HepG2 (cell line): ENCODE measurements around the gene ITPR1. TPM values are rescaled to one million over a fixed set of nuclear protein-coding genes. Genes with fewer than 3 reads are reported as not detected.
A peak's percentile ranks its signal among the peaks of the same experiment; 100 is the strongest.

Experiments
- ATAC-seq: fragments of 200-7000 bp; cut with Tn5 transposase; 3 replicates; pipeline ENCODE4 v1.9.1; 2020; ENCODE audit warnings: mild to moderate bottlenecking, moderate library complexity
- BruUV-seq: library from RNA; stranded (reverse); fragments of 400-500 nt; replicated peaks from 2 replicates; lab custom pipeline; 2021; lab: Mats Ljungman, UMichigan
- CTCF ChIA-PET: fragments of 300-600 bp; formaldehyde crosslinking; extraction: SDS; loops from one replicate; lab custom pipeline; 2021; ENCODE audit warnings: low total read pairs, inconsistent platforms, low intra/inter-chr PET ratio; lab: Yijun Ruan, JAX
- POLR2A ChIA-PET: fragments of 350-600 bp; sonication (Branson Sonifier 250); formaldehyde crosslinking; loops from one replicate; lab custom pipeline; 2020; ENCODE audit warnings: antibody characterized with exemption, inconsistent platforms; lab: Yijun Ruan, JAX
- DNase-seq: peaks from one replicate; pipeline ENCODE4 v3.0.0-alpha.2; 2015; ENCODE audit warnings: low spot score
- FAIRE-seq: peaks from 3 replicates; lab custom pipeline; 2011; peaks lifted over from hg19 to GRCh38; lab: Jason Lieb, UNC
- H2AFZ ChIP-seq: one replicate; pipeline ENCODE4 v1.6.1; 2011; ENCODE audit warnings: low read length, inconsistent platforms
- H3K27ac ChIP-seq: fragments of 300-600 bp; 3 replicates; pipeline ENCODE4 v1.8.0; 2011; ENCODE audit warnings: mixed run types, mild to moderate bottlenecking, mixed read lengths, low read length, inconsistent platforms; ENCODE audit not compliant: insufficient read depth; ENCODE audit errors: extremely low read length
- H3K27me3 ChIP-seq, 2 experiments: fragments of 200-600 bp in 1 of 2; 2 replicates in 1 of 2; 3 replicates in 1 of 2; pipeline versions ENCODE4 v1.6.0 to v1.8.0; 2011; ENCODE audit warnings: low read length in 2 of 2, mild to moderate bottlenecking in 2 of 2, moderate library complexity in 2 of 2, inconsistent platforms in 1 of 2; ENCODE audit not compliant: insufficient read depth in 2 of 2, control insufficient read depth in 1 of 2
- H3K36me3 ChIP-seq, 2 experiments: fragments of 200-600 bp in 1 of 2; replicated peaks in 1 of 2; 2 replicates in 1 of 2; 3 replicates in 1 of 2; pipeline versions ENCODE4 v1.5.1 to v1.8.0; 2011; ENCODE audit warnings: low read length in 2 of 2, inconsistent platforms in 1 of 2; ENCODE audit not compliant: insufficient read depth in 2 of 2, control insufficient read depth in 1 of 2
- H3K4me1 ChIP-seq: 2 replicates; pipeline ENCODE4 v1.5.1; 2012; ENCODE audit warnings: low read length, inconsistent platforms; ENCODE audit not compliant: insufficient read depth
- H3K4me2 ChIP-seq: 2 replicates; pipeline ENCODE4 v1.6.0; 2011; ENCODE audit warnings: low read depth, low read length, inconsistent platforms
- H3K4me3 ChIP-seq, 3 experiments: fragments of 200-600 bp in 1 of 3; sonication (generic), shearing (Covaris generic) in 1 of 3; replicated peaks in 1 of 3; 2 replicates each; pipeline ENCODE4 v1.5.1; 2011 to 2016; ENCODE audit warnings: low read length in 3 of 3, inconsistent platforms in 2 of 3, low read depth in 2 of 3, mild to moderate bottlenecking in 2 of 3, control low read depth in 1 of 3, mixed read lengths in 1 of 3; ENCODE audit not compliant: insufficient read depth in 1 of 3
- H3K79me2 ChIP-seq: one replicate; pipeline ENCODE4 v1.6.1; 2011; ENCODE audit warnings: low read length, inconsistent platforms; ENCODE audit not compliant: insufficient read depth
- H3K9ac ChIP-seq: 2 replicates; pipeline ENCODE4 v1.6.0; 2011; ENCODE audit warnings: mild to moderate bottlenecking, low read depth, low read length, inconsistent platforms; ENCODE audit not compliant: insufficient read depth
- H3K9me3 ChIP-seq: 2 replicates; pipeline ENCODE4 v1.5.1; 2012; ENCODE audit warnings: mild to moderate bottlenecking, low read length
- H4K20me1 ChIP-seq: 2 replicates; pipeline ENCODE4 v1.6.0; 2011; ENCODE audit warnings: inconsistent platforms, mild to moderate bottlenecking, low read length, moderate library complexity; ENCODE audit not compliant: insufficient read depth
- ATF4 ChIP-seq, 2 experiments: fragments of 450-650 bp in 1 of 2; sonication (generic) in 1 of 2; formaldehyde crosslinking; IDR thresholded peaks; 2 replicates each; pipeline versions ENCODE4 v1.5.0 to v1.8.0; 2020 to 2022; ENCODE audit warnings: mild to moderate bottlenecking in 1 of 2, missing genetic modification reagents in 1 of 2
- HMG20B ChIP-seq: conservative IDR thresholded peaks from 2 replicates; pipeline ENCODE4 v1.6.1; 2016; ENCODE audit warnings: missing genetic modification reagents, missing compliant biosample characterization
- TFDP2 ChIP-seq: sonication (generic); formaldehyde crosslinking; IDR thresholded peaks from 2 replicates; pipeline ENCODE4 v1.4.0; 2020; ENCODE audit warnings: missing genetic modification reagents
- WGBS: methylation state at CpG from one replicate; pipeline ENCODE4 v1.1.6; 2017; ENCODE audit warnings: low lambda C conversion rate; 5-methylcytosine and 5-hydroxymethylcytosine counted together
- in situ Hi-C: cut with HindIII; loops from 2 replicates; pipeline ENCODE4 v1.10.0; 2017; ENCODE audit warnings: low pct_unique_long_range_greater_than_20kb; ENCODE audit not compliant: extremely low pct_ligation_motif_present
- intact Hi-C: fragments of 100-400 bp; cut with micrococcal nuclease; formaldehyde crosslinking; loops from one replicate; pipeline ENCODE4 v1.10.0; 2022; ENCODE audit not compliant: unreplicated experiment
- polyA plus RNA-seq, 8 experiments: library from polyadenylated mRNA; depleted of rRNA in 3 of 8; stranded (reverse) in 7 of 8; unstranded in 1 of 8; fragments of >200 nt; fragmentation: Illumina TruSeq in 4 of 8; extraction: Trizol in 4 of 8; gene quantifications; 2 replicates each; pipeline versions ENCODE4 v1.2.1 to v1.2.3, GENCODE V29; 2011 to 2016; ENCODE audit warnings: low read depth in 4 of 8, missing spikeins in 1 of 8, mixed read lengths in 1 of 8; ENCODE audit not compliant: insufficient read depth in 1 of 8
- total RNA-seq, 5 experiments: library from RNA; depleted of rRNA; stranded (reverse); fragments of >200 nt; fragmentation: Illumina TruSeq; extraction: Trizol; gene quantifications; 2 replicates each; pipeline ENCODE4 v1.2.3, GENCODE V29; 2016; ENCODE audit warnings: low read depth in 1 of 5
- TF ChIP-seq, protein P1 (sequence below): sonication (generic); formaldehyde crosslinking; IDR thresholded peaks from 2 replicates; pipeline ENCODE4 v1.8.0; 2022; ENCODE audit warnings: missing genetic modification reagents, mild to moderate bottlenecking, moderate library complexity, borderline replicate concordance
- TF ChIP-seq, protein P2 (sequence below): sonication (generic); formaldehyde crosslinking; IDR thresholded peaks from 2 replicates; pipeline ENCODE4 v1.4.0; 2020; ENCODE audit warnings: mild to moderate bottlenecking, missing genetic modification reagents

ITPR1 gene
- total and polyA plus RNA-seq, 2 of the 13 experiments (the other 11 are each of a cell fraction or from before 2014, with no cell fraction given) = 10.0 to 11.4 TPM

DNA sequence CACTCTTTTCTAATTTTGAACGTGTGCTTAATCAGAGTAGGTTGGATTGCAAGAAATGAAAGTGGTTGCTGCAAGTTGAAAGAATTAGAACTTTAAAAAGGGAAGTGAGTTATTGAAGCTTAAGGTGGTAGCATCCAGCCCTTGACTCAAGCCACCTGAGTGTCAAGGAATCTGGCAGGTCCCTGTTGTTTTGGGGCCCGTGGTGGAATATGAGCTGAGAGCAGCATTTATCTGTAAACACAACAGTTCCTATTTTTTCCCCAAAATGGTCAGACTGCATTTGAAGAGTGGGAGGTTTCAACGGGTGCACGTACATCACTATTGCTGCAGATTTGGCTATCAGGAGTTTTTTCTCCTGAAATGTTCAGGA lies 1.7 kb downstream of the ITPR1 start (continued):
- TF ChIP-seq, protein P1, sequence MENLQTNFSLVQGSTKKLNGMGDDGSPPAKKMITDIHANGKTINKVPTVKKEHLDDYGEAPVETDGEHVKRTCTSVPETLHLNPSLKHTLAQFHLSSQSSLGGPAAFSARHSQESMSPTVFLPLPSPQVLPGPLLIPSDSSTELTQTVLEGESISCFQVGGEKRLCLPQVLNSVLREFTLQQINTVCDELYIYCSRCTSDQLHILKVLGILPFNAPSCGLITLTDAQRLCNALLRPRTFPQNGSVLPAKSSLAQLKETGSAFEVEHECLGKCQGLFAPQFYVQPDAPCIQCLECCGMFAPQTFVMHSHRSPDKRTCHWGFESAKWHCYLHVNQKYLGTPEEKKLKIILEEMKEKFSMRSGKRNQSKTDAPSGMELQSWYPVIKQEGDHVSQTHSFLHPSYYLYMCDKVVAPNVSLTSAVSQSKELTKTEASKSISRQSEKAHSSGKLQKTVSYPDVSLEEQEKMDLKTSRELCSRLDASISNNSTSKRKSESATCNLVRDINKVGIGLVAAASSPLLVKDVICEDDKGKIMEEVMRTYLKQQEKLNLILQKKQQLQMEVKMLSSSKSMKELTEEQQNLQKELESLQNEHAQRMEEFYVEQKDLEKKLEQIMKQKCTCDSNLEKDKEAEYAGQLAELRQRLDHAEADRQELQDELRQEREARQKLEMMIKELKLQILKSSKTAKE (CRISPR knock-in tag) = no peak

DNA sequence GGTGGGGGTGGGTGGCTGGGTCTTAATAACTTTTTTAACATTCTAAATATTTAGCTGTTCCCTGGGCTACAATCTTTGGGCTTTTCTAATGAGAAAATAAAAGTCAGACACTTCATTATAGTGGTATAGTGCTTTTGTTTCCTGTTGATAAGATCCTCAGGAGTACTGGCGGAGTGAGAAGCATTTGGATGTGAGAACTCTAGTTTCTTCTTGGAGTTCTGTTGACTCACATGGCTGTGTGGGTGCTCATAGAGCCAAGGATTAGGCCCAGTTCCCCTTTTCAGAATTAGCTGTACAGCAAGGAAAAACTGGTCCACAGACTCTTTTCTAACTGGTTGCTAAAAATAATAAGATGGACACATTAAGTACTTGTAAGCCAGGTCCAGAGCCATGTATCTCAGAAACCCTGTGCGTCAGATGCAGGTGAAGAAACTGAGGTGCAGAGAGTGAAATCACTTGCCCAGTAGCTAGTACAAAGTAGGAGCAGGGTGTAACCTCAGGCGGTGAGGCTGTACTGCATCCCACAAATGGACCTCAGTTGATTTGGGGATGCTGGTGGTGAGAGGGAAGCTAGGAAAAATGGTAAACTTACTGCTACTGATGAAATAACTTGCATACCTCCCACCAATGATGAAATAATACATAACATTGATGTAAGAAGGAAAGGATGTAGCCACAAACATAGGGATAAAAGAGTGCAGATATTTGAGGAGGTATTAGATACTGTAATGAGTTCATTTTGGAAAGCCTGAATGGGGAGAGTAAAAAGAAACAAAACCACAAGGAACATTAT lies 2.3 kb downstream of the ITPR1 start:
- Histone ChIP-seq H3K27ac (no peak overlapping the region), H3K9ac (no peak overlapping the region), H2AFZ (no peak overlapping the region), H4K20me1 (no peaks in the 10 kb centered on the region), H3K79me2 (peaks cover 4% of the 10 kb centered on the region), H3K9me3 (no peaks in the 10 kb centered on the region), H3K4me3 (no peak overlapping the region), H3K4me2 (0 out of 2 replicates have a peak overlapping the region, but pooled peaks have one; percentile 89), H3K36me3 (no peaks in the 10 kb centered on the region; a peak in 1 of 5 replicates), H3K27me3 (no peaks in the 10 kb centered on the region; a peak in 1 of 5 replicates), H3K4me1 (peaks cover 61% of the 10 kb centered on the region)
- intact Hi-C loops = loop anchor here (10.0 kb wide), 1 partner anchor 139 kb away; no protein-coding TSS in a partner anchor
- TF ChIP-seq, protein P2, sequence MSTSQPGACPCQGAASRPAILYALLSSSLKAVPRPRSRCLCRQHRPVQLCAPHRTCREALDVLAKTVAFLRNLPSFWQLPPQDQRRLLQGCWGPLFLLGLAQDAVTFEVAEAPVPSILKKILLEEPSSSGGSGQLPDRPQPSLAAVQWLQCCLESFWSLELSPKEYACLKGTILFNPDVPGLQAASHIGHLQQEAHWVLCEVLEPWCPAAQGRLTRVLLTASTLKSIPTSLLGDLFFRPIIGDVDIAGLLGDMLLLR (CRISPR knock-in tag) = no peak
- TF ChIP-seq TFDP2 (CRISPR knock-in tag) (no peak), ATF4 (CRISPR knock-in tag; IDR thresholded peaks at IDR 0.05) (peak in 1 of 2 experiments; percentile 46; a peak in 1 of 4 replicates), HMG20B (CRISPR knock-in tag) (no peak)
- no TSS peak for BruUV-seq
- in situ Hi-C loops = loop anchor here (5.0 kb wide), 1 partner anchor 72 kb away; no protein-coding TSS in a partner anchor
- FAIRE-seq (no peak), DNase-seq (no peak), ATAC-seq (no peak)
- ChIA-PET POLR2A (no interaction called here), CTCF (no interaction called here)
- WGBS = 88% methylated on average over 3 of the region's 3 CpGs
